Activated CD8-positive, alpha-beta memory T cell treated with anti-CD3 and anti-CD28 coated beads, Interleukin-2, amount 50 U/mL, for 1 hour (primary cell): Measurements from ENCODE around the gene SYT8.

Experiments used
- DNase-seq: peaks from one replicate; pipeline ENCODE4 v3.0.0-alpha.2; 2020; ENCODE audit errors: extremely low read depth

SYT8 gene

DNA sequence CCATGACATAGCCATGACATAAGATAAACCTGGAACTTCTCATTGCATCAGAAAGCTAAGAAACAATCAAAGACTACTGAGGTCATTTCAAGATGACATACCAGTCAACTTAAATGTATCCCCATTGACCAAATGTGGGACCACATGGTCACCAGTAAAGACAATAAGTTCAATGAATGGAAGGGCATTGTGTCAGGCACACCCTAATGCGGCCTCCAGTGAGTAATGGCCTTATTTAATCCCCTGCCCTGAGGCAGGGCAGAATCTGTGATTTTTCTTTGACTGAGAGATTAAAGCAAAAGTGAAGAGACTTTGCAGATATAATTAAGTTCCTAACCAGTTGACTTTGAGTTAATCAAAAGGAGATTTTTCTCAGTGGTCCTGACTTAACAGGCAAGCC, 17.3 kb upstream of the SYT8 start:
- DNase-seq, result no peak

DNA sequence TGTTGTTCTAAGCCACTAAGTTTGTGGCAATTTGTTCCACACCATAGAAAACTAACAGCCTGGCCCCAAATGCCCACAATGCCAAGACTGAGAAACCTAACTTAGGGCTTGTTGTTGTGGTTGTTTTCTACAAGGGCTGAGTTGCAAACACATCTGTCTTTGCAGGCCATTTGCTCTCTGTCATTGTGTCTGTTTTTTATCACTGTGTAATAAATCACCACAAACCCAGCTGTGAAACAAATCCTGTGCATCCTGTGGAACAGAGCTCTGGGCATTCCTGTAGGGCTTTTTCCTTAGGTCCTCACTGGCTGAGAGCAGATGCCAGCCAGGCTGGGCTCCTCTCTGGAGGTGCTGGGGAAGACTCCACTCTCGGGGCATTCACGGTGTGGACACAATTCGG, 15.7 kb upstream of the SYT8 start:
- DNase-seq, result no peak

DNA sequence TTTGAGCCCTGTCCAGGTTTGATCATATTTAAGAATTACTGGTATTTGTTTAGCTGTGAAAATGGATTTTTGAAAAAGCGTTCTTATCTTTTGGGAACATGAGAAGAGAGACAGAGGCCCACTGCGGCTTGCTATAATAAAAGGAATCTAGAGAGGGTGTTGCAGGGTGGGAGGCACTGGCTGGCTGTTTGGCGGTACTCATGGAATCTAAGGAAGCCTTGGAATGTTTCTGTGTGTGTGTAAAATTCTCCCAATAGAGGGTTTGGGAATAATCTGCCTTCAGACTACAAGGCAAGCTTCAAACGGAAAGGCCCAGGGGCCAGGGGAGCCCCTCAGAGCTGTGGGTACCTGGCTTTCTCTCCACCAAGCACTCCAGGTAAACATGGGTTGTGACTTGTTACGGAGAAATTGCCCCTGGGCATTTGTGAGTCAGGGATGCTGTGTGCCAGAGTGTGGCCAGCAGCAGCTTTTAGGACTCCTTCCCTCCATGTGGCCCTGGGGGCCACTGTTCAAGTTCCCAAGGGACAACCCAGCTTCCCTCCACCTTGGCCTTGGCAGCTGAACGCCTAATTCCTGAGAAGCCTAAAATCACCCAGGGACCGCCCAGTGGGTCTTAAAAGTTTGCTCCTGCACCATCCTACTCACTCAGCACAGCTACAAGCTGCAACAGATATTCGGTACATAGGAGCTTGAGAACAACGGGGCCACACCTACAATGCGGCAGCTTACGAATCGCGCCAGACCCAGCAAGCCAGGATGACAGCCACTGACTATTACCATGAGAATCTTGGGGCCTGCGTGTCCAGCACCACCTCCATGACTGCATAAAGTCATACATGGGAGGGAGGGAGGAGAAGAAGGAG, 14.1 kb upstream of the SYT8 start:
- no peak for DNase-seq

DNA sequence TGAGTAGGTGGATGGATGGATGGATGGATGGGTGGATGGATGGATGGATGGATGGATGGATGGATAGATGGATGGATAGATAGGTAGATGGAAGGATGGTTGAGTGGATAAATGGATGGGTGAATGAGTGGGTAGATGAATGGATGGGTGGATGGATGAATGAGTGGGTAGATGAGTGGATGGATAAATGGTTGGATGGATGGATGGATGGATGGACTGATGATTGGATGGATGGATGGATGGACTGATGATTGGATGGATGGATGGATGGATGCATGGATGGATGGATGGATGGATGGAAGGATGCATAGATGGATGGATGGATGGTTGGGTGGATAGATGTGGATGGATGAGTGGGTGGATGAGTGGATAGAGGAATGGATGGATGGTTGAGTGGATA, 13.2 kb upstream of the SYT8 start:
- DNase-seq, result no peak

DNA sequence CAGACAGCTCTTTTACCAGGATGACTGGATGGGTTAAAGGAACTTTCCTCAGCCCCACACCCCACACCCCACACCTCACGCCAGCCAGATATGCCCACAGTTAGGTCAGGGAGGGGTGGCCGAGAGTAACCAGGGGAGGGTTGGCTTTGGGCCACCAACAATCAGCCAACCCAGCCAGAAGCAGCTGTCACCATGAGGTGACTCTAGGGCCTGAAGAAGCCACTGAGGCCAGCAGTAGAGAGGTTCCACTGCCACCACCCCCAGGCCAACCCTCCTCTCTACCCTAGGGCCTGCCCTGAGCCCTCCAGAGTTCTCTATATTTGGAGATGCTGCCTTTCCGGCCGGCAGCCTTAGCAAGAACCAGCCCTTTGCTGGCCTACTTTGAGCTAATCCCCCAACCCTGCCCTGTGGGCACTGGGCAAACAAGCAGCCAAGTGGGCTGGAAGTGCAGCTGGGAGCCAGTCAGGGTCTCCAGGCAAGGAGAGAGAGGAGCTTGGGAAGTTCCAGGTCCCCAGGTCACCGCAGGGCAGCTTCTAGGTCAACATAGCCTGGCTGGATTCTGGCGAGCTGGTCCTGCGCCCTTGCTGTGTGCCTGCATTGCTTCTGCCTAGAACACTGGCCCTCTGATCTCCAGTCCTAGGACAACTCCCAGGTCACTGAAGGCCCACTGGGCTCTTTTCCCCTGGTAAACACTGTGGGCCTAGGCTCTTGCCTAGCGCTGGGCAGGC, 12.0 kb upstream of the SYT8 start:
- DNase-seq, result no peak

DNA sequence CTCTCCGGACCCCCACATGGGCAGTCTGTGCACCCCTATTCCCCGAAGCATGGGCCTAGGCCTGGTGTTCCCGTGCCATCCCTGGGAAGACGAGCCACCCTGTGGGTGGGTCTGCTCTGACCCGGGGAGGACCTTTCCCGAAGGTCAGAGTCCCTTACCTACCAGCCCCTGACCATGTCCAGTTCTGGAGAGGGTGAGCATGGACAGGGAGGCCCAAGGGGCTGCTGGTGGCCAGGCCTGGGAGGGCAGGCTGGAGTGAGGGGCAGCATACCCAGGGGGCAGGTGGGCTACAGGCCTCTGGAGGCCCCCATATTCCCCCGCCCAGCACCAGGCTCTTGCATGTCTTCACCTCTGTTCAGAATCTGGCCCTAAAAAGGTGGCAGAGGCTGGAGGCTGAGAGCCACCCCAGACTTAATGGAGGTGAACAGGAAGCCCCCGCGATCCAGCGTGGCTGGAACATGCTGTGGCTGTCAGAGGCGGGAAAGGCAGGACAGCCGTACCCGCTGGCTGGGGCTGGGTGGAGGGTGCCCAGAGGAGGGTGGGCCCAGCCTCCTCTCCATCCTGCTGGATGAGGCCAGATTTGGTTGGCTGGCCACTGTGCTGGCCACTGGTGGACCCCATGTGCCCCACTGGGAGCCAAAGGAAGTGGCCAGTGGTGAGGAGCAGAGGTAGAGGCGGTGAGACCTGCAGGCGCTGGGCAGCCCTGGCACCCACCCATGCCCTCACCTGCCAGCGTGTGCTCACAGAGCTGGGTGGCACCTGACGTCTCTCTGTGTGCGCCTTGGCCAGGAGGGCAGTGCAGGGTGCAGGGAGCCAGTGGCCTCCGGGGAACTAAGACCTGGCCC, 11.2 kb upstream of the SYT8 start:
- DNase-seq, result no peak

DNA sequence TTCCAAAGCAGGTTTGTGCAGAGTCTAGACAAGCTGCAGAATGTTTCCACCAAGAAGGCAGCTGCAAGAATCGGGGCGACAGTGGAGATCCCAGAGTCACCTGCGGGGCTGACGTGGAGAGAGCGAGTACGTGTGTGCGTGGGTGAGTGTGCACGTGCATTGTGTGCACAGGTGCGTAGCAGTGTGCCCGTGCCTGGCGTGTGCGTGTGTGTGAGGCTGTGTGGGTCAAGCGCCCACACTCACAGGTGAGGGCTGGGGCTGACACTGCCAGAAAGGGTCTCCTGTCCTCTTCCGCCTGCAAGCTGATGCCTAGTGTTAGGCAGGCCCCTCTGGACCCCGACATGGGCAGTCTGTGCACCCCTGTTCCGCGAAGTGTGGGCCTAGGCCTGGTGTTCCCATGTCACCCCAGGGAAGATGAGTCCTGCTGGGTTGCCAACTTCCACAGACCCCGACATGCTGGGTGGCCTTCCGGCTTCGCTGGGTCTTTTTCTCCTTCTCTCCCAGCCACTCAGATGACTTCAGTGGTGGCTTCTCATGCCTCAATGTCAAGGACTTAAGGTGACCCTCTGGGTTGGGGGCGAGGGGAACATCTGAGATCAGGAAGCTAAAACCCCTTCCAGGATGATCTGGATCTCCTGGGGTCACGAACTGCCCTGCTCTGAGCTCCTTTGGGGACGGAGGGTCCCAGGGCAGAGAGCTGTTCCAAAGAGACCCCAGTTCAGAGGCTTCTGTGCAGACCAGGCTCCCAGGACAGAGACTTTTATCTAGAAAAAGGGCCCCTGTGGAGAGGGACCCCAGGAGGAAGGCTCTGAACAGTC, 10.4 kb upstream of the SYT8 start:
- no peak for DNase-seq

DNA sequence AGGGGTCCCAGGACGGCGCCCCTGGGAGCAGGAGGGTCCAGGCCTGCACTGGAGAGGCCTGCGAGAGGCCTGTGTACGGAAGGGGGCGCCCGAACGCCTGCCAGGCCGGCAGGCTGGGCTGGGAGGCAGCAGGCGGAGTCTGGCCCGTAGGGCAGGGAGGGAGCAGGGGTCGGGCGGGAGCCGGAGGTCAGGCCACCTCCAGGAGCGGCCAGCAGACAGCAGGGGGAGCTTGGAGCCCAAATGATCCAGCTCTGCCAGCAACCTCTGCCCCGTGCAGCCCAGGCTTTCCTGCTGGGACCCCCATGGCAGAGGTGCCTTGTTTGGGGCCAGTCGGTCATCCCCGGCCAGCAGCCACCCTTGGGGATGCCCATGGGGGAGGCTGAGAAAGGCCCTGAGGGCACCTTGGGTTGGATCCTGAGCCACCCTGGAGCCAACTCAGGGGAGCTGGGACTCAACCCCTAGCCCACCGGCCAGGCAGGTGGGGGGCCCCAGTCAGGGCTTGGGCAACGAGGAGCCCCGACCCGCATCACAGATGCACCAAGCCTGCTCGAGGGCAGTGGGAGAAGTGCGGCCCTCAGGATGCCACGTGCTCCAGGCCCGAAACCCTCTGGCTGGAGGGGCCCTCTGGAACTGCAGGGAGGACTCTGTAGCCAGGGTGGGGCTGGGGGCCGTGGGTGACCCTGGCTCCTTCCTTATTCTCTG, 9.6 kb upstream of the SYT8 start:
- DNase-seq, result no peak

DNA sequence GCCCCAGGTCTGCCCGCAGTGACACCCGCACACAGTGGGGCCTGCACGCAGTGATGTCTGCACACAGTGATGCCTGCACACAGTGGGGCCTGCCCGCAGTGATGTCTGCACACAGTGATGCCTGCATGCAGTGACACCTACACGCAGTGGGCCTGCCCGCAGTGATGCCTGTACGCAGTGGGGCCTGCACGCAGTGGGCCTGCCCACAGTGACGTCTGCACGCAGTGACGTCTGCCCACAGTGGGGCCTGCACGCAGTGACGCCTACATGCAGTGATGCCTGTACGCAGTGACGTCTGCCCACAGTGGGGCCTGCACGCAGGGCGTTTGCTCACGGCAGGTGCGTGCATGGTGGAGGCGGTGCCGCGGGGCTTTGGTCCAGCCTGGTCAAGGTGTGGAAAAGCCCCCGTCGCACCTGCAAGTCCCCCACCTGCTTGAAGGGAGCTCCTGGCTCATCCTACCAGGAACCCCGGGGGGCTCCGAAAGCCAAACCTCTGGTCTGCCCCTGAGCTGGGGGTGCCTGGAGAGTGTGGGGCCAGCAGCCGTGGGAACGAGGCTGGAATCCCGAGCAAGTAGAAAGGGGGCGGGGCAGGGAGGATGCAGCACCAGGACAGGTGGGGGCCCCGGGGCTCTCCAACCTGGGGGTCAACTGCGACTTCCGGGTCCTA, 8.9 kb upstream of the SYT8 start:
- DNase-seq, result no peak

DNA sequence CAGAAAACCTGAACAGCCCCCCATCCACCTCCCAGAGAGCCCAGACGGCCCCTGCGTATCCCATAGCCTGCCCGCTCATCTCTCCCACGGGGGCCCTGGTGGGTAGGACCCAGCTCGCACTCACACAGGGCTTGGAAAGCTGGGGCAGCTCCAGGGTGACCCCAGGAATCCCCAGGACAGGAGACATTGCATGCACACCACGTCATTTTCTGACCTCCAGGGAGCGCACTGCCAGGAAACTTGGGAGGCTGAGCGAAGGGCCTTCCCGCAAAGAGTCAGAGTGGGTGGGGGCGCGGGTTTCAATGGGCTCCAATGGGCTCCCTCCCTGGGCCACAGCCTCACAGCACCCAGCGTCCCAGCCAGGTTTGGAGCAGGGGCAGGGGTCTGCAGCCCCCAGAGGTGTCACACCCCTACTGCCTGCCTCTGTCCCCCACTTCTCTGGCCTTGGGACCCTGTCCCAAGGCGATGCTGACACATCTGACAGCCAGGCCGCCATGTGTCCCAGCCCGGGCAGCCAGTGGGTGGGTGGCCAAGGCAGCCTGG, 8.2 kb upstream of the SYT8 start:
- DNase-seq, result no peak

DNA sequence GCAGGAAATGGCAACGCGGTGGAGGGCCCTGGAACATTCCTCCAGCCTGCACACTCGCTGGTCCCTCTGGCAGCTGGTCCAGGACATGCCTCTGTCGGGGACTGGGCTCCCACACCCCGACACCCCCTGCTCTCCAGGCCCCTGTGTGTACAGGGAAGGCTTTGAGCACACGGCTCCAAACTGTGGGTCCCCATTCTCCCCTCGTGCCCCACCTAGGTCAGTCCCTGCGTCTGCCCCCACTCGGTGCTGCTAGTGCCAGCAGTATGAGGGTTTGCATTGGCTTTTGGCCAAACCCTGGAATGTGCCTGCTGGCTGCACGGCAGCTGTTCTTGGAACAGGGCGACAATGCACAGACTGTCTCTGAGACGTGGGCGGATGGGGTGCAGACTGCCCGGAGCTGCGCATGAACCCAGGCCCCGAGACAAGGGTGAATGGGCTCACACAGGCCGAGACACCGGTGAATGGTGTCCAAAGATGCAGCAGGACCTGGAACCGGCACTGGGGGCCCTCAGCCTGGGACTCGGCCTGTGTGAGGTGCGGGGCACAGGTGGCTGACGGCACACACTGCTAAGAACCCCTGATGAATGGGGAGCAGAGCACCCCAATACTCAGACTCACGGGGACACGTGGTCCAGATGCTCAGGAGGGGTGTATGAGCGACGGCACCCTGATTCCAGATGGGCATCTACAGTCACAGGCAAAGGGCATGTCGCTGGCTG, 7.5 kb upstream of the SYT8 start:
- no peak for DNase-seq

DNA sequence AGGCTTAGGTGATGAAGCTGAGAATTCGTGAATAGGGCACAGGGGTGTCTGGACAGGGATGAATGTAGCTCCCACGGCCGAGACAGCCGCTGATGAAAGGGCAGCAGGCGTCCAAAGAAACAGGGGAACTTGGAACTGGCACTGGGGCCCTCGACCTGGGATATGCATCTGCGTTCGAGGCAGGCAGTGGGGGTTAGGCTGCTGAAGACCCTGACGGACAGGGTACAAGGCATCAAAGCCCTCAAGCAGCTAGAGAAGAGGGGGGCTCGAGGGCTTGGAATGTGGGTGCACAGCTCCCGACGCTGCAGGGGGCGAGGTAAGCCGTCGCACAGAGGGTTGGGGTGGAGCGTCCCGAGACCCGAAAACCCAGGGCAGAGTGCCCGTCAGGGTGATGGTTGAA, 6.9 kb upstream of the SYT8 start:
- DNase-seq, result no peak

DNA sequence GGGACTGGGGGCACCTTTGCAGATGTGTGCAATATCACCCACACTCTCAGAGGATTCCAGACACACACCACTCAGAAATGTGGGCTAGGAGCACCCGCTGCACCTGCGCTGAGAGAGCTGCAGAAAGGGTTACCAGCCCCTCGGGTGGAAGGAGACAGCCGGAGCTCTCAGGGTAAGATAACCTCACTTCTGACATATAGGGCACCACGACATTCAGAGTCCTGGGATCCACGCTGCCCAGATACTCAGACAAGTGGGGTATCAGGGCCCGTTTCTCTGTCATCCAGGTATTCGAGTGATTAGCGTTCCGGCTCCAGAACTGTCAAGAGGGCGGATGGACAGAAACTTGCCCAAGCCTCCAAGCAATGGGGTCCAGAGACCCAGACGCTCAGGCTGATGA, 6.2 kb upstream of the SYT8 start:
- DNase-seq, result no peak

DNA sequence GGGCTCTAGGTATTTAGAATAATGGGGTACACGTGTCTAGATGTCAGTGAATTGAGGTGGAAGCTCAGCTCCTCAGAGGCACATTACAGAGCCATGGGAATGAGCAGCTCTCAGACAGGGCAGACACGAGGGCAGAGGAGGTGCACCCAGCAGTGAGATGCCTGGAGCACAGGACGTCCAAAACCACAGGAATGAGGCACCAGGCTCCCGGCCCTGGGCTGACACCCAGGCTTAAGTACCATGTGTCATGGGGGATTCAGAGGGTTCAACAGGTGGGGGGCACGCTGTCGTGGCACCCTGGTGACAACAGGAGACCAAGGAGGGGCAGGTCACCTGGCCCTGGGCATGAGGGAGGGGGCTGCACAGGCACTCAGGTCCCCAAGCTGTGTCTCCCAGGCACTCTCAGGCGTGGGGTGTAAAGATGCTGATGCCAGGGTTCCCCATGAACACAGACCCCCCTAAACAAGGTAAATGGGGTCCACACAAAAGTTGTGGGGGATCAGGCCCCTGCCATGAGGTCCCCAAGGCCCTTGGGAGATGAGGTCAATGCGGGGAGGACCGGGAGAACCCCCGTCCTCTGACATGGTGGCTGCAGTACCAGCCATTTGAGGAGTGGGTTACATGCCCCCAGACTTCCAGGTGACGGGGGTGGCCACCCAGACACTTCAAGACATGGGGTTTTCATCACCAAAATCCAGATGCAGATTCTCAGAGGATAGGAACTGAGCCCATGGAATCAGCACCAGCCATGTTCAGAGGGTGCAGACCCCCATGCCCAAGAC, 5.6 kb upstream of the SYT8 start:
- DNase-seq, result no peak

DNA sequence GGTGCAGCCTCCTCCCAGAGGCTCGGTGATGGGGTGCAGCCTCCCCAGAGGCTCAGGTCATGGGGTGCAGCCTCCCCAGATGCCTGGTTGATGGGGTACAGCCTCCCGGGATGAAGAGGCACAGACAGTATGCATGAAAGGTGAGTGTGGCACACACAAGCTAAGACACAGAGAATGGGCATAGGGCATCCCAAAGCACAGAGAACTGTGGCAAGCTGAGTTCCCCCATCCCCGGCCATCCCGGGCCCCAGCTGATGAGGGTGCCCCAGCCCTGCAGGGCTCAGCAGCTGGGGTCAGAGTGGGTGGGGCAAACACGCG, 4.8 kb upstream of the SYT8 start:
- DNase-seq, result no peak

DNA sequence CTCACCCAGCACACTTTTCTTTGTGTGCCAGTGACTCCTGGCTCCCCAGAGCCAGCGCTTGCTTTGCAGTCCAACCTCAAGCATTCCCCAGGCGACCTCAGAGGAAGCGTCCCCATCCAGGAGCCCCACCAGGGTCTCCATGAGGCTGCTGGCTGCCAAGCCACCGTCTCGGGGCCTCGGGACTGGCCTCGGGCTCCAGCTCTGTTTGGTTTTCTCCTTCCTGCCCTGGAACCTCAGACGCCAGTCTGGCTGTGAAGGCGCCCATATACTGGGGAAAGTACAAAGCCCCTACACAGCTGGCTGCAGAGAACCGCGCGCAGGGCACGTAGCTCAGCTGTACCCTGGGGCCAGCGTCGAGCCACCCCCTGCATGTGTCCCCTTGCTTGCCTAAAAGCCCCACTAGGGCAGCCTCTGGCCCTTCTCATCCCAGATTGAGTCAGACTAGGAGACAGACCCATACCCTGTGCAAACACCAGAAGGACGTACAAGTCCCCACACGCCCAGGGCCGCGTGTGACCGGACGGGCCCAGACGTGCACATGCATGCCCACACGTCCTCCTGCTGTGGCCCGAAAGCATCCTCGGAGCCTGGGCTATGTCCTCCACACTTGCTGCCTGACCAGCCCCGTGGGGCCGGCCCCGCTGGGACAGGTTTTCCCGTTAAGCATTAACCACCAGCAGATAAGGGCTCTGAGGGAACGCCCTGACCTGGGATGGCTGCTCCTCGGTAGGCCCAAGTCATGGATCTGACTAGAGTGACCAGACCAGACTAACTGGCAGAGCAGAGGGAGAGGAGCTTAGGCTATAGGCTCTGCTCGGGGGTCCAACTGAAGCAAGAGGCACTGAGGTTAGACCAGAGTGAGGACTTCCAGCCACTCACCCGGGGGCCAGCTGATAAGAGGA, 4.2 kb upstream of the SYT8 start:
- DNase-seq, result no peak

DNA sequence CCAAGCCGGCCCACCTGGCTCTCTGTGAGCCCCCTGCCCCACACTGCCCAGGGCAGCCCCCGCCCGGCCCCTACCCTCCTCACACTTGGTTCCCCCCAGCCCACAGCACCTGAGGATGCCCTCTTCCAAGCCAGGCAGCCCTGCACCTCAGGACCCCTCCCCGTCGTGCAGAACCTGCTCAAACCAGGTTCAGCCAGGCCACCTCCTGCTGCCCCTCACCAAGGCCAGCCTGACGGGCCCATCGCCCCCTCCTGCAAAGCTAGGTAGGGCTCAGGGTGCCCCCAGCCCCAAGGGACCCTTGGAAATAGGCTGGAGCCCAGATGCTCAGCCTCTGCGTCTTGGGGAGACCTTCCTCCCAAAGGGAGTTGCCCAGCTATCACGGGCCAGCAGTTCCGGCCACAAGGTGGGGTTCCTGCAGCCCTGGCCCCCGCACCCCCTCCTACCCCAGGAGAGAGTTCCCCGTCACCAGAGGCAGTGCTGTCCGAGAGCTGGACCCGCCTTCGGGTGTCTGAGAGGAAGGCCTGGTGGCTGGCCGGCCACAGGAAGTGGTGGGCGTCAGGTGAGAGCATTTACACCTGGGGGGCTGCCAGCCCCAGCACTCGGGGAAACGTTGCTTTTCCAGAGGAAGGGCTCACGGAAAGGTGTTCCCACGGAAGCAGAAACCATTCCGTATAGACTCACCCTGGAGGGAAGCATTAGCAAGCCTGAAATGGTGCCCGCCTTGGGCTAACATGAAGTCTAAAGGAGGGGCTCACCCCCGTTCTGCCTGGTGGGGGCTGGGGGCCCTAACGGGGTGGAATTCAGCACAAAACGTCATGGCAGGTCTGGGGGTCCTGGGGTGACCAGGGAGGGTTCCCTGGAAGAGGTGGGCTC, 3.2 kb upstream of the SYT8 start:
- DNase-seq, result no peak
